Endodermal cell (in vitro differentiated cells): ENCODE measurements around the gene CCM2. TPM values are rescaled to one million over a fixed set of nuclear protein-coding genes. Genes with fewer than 3 reads are reported as not detected.

ENCODE experiments used
- DNase-seq: peaks from one replicate; pipeline ENCODE4 v3.0.0-alpha.2; 2017
- H3K27ac ChIP-seq: 2 replicates; pipeline ENCODE4 v1.5.1; 2013; ENCODE audit warnings: mild to moderate bottlenecking, low read depth, low read length, moderate library complexity
- H3K27me3 ChIP-seq: 2 replicates; pipeline ENCODE4 v1.6.1; 2013; ENCODE audit warnings: mild to moderate bottlenecking, low read length, moderate library complexity; ENCODE audit not compliant: insufficient read depth, control insufficient read depth, poor library complexity, severe bottlenecking
- H3K36me3 ChIP-seq: 2 replicates; pipeline ENCODE4 v1.7.0; 2013; ENCODE audit warnings: mild to moderate bottlenecking, low read length, moderate library complexity; ENCODE audit not compliant: control insufficient read depth, insufficient read depth
- H3K4me1 ChIP-seq: one replicate; pipeline ENCODE4 v1.7.0; 2013; ENCODE audit warnings: low read length; ENCODE audit not compliant: control insufficient read depth, insufficient read depth
- H3K4me3 ChIP-seq: 2 replicates; pipeline ENCODE4 v1.5.1; 2013; ENCODE audit warnings: mild to moderate bottlenecking, low read length, moderate library complexity
- H3K9ac ChIP-seq: 2 replicates; pipeline ENCODE4 v1.6.1; 2013; ENCODE audit warnings: mild to moderate bottlenecking, low read length, moderate library complexity; ENCODE audit not compliant: poor library complexity, severe bottlenecking; ENCODE audit errors: extremely low read depth
- H3K9me3 ChIP-seq: 2 replicates; pipeline ENCODE4 v1.6.1; 2013; ENCODE audit warnings: mild to moderate bottlenecking, low read length, moderate library complexity; ENCODE audit not compliant: control insufficient read depth
- H3K27ac Mint-ChIP-seq: 2 replicates; pipeline ENCODE4 v1.8.0; 2020; ENCODE audit warnings: mixed read lengths
- H3K27me3 Mint-ChIP-seq: 2 replicates; pipeline ENCODE4 v1.8.0; 2021; ENCODE audit warnings: mild to moderate bottlenecking, mixed read lengths; ENCODE audit not compliant: insufficient read depth
- H3K36me3 Mint-ChIP-seq: 2 replicates; pipeline ENCODE4 v1.8.0; 2020; ENCODE audit warnings: low read depth, mixed read lengths
- H3K4me1 Mint-ChIP-seq: 2 replicates; pipeline ENCODE4 v1.8.0; 2020; ENCODE audit warnings: mixed read lengths
- H3K4me3 Mint-ChIP-seq: 2 replicates; pipeline ENCODE4 v1.8.0; 2020; ENCODE audit warnings: mild to moderate bottlenecking, moderate library complexity, mixed read lengths
- H3K9me3 Mint-ChIP-seq: 2 replicates; pipeline ENCODE4 v1.8.0; 2020; ENCODE audit warnings: mild to moderate bottlenecking, mixed read lengths
- WGBS, 2 experiments: methylation state at CpG; one replicate each; pipeline versions ENCODE4 v1.1.5 to v1.1.7; 2013; ENCODE audit warnings: missing lambda C conversion rate in 2 of 2, mixed read lengths in 1 of 2; ENCODE audit not compliant: insufficient coverage in 1 of 2, insufficient read length in 1 of 2; 5-methylcytosine and 5-hydroxymethylcytosine counted together
- total RNA-seq, 2 donors: library from RNA; stranded (reverse); fragmentation: NEBNext Ultra II Directional in 1 of 2; extraction: Animal tissue kit (Norgen Biotek cat#: 25700) in 1 of 2; gene quantifications; 2 replicates in 1 of 2; 3 replicates in 1 of 2; pipeline ENCODE4 v1.2.1, GENCODE V29; 2021
- TF ChIP-seq, protein P1 (sequence below): fragments of 200-600 bp; sonication (generic); conservative IDR thresholded peaks from 2 replicates; pipeline ENCODE4 v1.5.0; 2021; ENCODE audit warnings: antibody characterized with exemption, mild to moderate bottlenecking

The CCM2 gene
- total RNA-seq, 2 donors from 2014 or later, result 37.4 to 38.1 TPM

GRCh38 chr7:45103958-45104843 lies 104.2 kb downstream of the CCM2 start:
- Histone ChIP-seq H3K36me3 (peaks cover 96% of the 10 kb centered on the region), H3K27me3 (no peaks in the 10 kb centered on the region), H3K4me1 (no peaks in the 10 kb centered on the region), H3K9me3 (no peaks in the 10 kb centered on the region), H3K9ac (no peak overlapping the region), H3K4me3 (no peak overlapping the region), H3K27ac (no peak overlapping the region)
- WGBS, 2 experiments, result 96 to 97% methylated on average over 13 to 17 of the region's 17 CpGs
- DNase-seq, result peak; percentile 18
- H3K4me1 Mint-ChIP-seq, result no peaks in the 10 kb centered on the region
- H3K27me3 Mint-ChIP-seq, result no peaks in the 10 kb centered on the region
- no peaks in the 10 kb centered on the region for H3K9me3 Mint-ChIP-seq
- H3K36me3 Mint-ChIP-seq, result peaks cover 76% of the 10 kb centered on the region
- TF ChIP-seq, protein P1, sequence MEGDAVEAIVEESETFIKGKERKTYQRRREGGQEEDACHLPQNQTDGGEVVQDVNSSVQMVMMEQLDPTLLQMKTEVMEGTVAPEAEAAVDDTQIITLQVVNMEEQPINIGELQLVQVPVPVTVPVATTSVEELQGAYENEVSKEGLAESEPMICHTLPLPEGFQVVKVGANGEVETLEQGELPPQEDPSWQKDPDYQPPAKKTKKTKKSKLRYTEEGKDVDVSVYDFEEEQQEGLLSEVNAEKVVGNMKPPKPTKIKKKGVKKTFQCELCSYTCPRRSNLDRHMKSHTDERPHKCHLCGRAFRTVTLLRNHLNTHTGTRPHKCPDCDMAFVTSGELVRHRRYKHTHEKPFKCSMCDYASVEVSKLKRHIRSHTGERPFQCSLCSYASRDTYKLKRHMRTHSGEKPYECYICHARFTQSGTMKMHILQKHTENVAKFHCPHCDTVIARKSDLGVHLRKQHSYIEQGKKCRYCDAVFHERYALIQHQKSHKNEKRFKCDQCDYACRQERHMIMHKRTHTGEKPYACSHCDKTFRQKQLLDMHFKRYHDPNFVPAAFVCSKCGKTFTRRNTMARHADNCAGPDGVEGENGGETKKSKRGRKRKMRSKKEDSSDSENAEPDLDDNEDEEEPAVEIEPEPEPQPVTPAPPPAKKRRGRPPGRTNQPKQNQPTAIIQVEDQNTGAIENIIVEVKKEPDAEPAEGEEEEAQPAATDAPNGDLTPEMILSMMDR, result no peak
- no peak overlapping the region for H3K4me3 Mint-ChIP-seq
- H3K27ac Mint-ChIP-seq, result no peak overlapping the region

DNA sequence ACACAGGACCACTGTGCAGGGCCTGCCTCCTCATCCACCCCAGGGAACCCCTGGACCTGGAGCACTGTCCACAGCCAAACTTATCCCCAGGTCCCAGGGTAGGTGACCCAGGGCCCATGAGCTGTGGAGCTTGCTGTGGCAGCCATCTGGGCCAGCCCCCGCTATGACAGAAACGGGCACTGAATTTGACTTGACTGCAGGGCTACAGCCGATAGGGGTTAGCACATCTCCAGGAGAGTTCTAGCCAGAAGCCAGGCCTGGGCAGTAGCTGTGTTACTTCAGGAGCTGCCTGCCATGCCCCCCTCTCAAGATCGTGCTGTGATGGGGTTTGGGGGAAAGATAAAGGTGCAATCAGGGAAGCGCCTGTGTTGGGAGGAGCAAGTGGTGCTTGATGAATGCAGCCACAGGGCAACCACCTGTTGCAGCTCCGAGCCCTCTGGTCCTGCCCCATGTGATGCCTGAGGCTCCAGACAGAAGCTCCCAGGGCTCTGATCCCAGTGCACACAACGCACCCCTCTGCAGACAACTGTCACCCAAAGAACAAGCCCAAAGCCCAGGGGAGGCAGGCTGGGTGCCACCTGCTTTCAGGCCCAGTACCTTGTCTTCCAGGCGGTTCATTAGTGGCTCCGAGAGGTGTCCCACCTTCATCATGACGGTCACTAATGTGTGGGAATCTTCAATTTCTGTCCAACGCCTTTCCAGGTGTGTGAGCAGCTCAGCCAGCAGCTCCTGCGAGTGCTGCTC lies 105.0 kb downstream of the CCM2 start:
- Histone ChIP-seq H3K27me3 (no peaks in the 10 kb centered on the region), H3K9me3 (no peaks in the 10 kb centered on the region), H3K4me3 (no peak overlapping the region), H3K36me3 (peaks cover 90% of the 10 kb centered on the region), H3K9ac (no peak overlapping the region), H3K27ac (no peak overlapping the region), H3K4me1 (no peaks in the 10 kb centered on the region)
- Mint-ChIP-seq H3K27ac (no peak overlapping the region), H3K27me3 (no peaks in the 10 kb centered on the region), H3K36me3 (peaks cover 75% of the 10 kb centered on the region), H3K4me3 (no peak overlapping the region), H3K9me3 (no peaks in the 10 kb centered on the region), H3K4me1 (peaks cover 2% of the 10 kb centered on the region)
- TF ChIP-seq, protein P1, result no peak
- peak; percentile 21 for DNase-seq
- 94 to 99% methylated on average over 8 to 12 of the region's 12 CpGs for WGBS, 2 experiments

GRCh38 chr7:45105588-45106188 lies 105.7 kb downstream of the CCM2 start:
- Histone ChIP-seq H3K36me3 (peaks cover 87% of the 10 kb centered on the region), H3K27ac (no peak overlapping the region), H3K4me1 (no peaks in the 10 kb centered on the region), H3K27me3 (no peaks in the 10 kb centered on the region), H3K9ac (no peak overlapping the region), H3K4me3 (no peak overlapping the region), H3K9me3 (no peaks in the 10 kb centered on the region)
- no peaks in the 10 kb centered on the region for H3K9me3 Mint-ChIP-seq
- TF ChIP-seq, protein P1, result no peak
- H3K4me1 Mint-ChIP-seq, result peaks cover 6% of the 10 kb centered on the region
- DNase-seq, result peak; percentile 18
- WGBS, 2 experiments, result 95 to 100% methylated on average over 2 to 8 of the region's 8 CpGs
- H3K27ac Mint-ChIP-seq, result no peak overlapping the region
- peaks cover 70% of the 10 kb centered on the region for H3K36me3 Mint-ChIP-seq
- no peak overlapping the region for H3K4me3 Mint-ChIP-seq
- H3K27me3 Mint-ChIP-seq, result no peaks in the 10 kb centered on the region
